GM19193 (cell line): ENCODE data around the gene FBN1.

Experiments used
- POLR2A ChIP-seq: IDR thresholded peaks from 4 replicates; pipeline ENCODE4 v1.6.1; 2011; ENCODE audit not compliant: insufficient read depth, insufficient read length; ENCODE audit errors: extremely low read depth

Gene FBN1

GRCh38 chr15:48641416-48641815 lies 4.1 kb downstream of the FBN1 start:
- TF ChIP-seq POLR2A, result no peak

- no peak for TF ChIP-seq POLR2A
Measured at GRCh38 chr15:48638963-48639362, 6.5 kb downstream of the FBN1 start.

GRCh38 chr15:48637639-48638038 lies 7.9 kb downstream of the FBN1 start:
- no peak for TF ChIP-seq POLR2A

- TF ChIP-seq POLR2A, result no peak
Measured at GRCh38 chr15:48636511-48636910, 9.0 kb downstream of the FBN1 start.

GRCh38 chr15:48634893-48635292 lies 10.6 kb downstream of the FBN1 start:
- TF ChIP-seq POLR2A, result no peak

GRCh38 chr15:48634096-48634495 lies 11.4 kb downstream of the FBN1 start:
- no peak for TF ChIP-seq POLR2A

GRCh38 chr15:48632651-48633050 lies 12.9 kb downstream of the FBN1 start:
- TF ChIP-seq POLR2A, result no peak

- no peak for TF ChIP-seq POLR2A
Measured at GRCh38 chr15:48631176-48631770, 14.2 kb downstream of the FBN1 start.

- TF ChIP-seq POLR2A, result no peak
Measured at GRCh38 chr15:48630245-48630644, 15.3 kb downstream of the FBN1 start.

GRCh38 chr15:48628832-48629231 lies 16.7 kb downstream of the FBN1 start:
- TF ChIP-seq POLR2A, result no peak

- TF ChIP-seq POLR2A, result no peak
Measured at GRCh38 chr15:48627260-48627940, 18.1 kb downstream of the FBN1 start.

- no peak for TF ChIP-seq POLR2A
Measured at GRCh38 chr15:48625126-48625525, 20.4 kb downstream of the FBN1 start.

- no peak for TF ChIP-seq POLR2A
Measured at GRCh38 chr15:48624700-48625099, 20.8 kb downstream of the FBN1 start.

- TF ChIP-seq POLR2A, result no peak
Measured at GRCh38 chr15:48623456-48623855, 22.1 kb downstream of the FBN1 start.

- no peak for TF ChIP-seq POLR2A
Measured at GRCh38 chr15:48622237-48622636, 23.3 kb downstream of the FBN1 start.

GRCh38 chr15:48619446-48619845 lies 26.1 kb downstream of the FBN1 start:
- no peak for TF ChIP-seq POLR2A
